HEK293T (cell line): ENCODE data around the gene IL2RA.
A peak's percentile ranks its signal among the peaks of the same experiment; 100 is the strongest.

Source experiments
- CTCF ChIA-PET: fragments of 350-600 bp; formaldehyde crosslinking; extraction: SDS; loops from one replicate; lab custom pipeline; 2021; ENCODE audit warnings: antibody characterized with exemption, inconsistent platforms; lab: Yijun Ruan, JAX
- POLR2A ChIA-PET: fragments of 350-600 bp; formaldehyde crosslinking; extraction: SDS; loops from one replicate; lab custom pipeline; 2020; ENCODE audit warnings: antibody characterized with exemption, inconsistent platforms; lab: Yijun Ruan, JAX
- DNase-seq: peaks from one replicate; pipeline ENCODE4 v3.0.0; 2012; ENCODE audit warnings: mixed read lengths; ENCODE audit errors: extremely low spot score
- ARNT ChIP-seq: fragments of 450-650 bp; IDR thresholded peaks from 2 replicates; pipeline ENCODE4 v1.6.1; 2017; ENCODE audit warnings: mild to moderate bottlenecking
- BHLHE40 ChIP-seq: fragments of 450-650 bp; IDR thresholded peaks from 2 replicates; pipeline ENCODE4 v1.6.1; 2016; ENCODE audit warnings: mild to moderate bottlenecking, moderate library complexity, borderline replicate concordance
- CTBP1 ChIP-seq: fragments of 450-650 bp; IDR thresholded peaks from 2 replicates; pipeline ENCODE4 v1.6.1; 2016; ENCODE audit warnings: borderline replicate concordance
- ELF4 ChIP-seq: fragments of 450-650 bp; IDR thresholded peaks from 2 replicates; pipeline ENCODE4 v1.6.1; 2017; ENCODE audit warnings: antibody characterized with exemption
- FOXA1 ChIP-seq: fragments of 450-650 bp; IDR thresholded peaks from 2 replicates; pipeline ENCODE4 v1.6.1; 2016; ENCODE audit warnings: mild to moderate bottlenecking
- FOXK2 ChIP-seq: fragments of 450-650 bp; IDR thresholded peaks from 2 replicates; pipeline ENCODE4 v1.6.1; 2016; ENCODE audit warnings: mild to moderate bottlenecking
- FOXM1 ChIP-seq: fragments of 450-650 bp; IDR thresholded peaks from 2 replicates; pipeline ENCODE4 v1.6.1; 2017; ENCODE audit warnings: mild to moderate bottlenecking, borderline replicate concordance
- HDGF ChIP-seq: fragments of 450-650 bp; IDR thresholded peaks from 2 replicates; pipeline ENCODE4 v1.6.1; 2017; ENCODE audit warnings: antibody characterized with exemption, borderline replicate concordance
- L3MBTL2 ChIP-seq: fragments of 450-650 bp; conservative IDR thresholded peaks from 2 replicates; pipeline ENCODE4 v1.6.1; 2016; ENCODE audit warnings: mild to moderate bottlenecking
- LEF1 ChIP-seq: fragments of 450-650 bp; IDR thresholded peaks from 2 replicates; pipeline ENCODE4 v1.6.1; 2017; ENCODE audit warnings: mild to moderate bottlenecking, borderline replicate concordance
- NFRKB ChIP-seq: fragments of 450-650 bp; IDR thresholded peaks from 2 replicates; pipeline ENCODE4 v1.6.1; 2016; ENCODE audit warnings: mild to moderate bottlenecking, moderate library complexity
- SP1 ChIP-seq: fragments of 450-650 bp; IDR thresholded peaks from 2 replicates; pipeline ENCODE4 v1.6.1; 2017
- SUZ12 ChIP-seq: fragments of 450-650 bp; IDR thresholded peaks from 2 replicates; pipeline ENCODE4 v1.6.1; 2016; ENCODE audit warnings: mild to moderate bottlenecking
- TARDBP ChIP-seq: fragments of 450-650 bp; IDR thresholded peaks from 2 replicates; pipeline ENCODE4 v1.6.1; 2016
- ZNF384 ChIP-seq: fragments of 450-650 bp; IDR thresholded peaks from 2 replicates; pipeline ENCODE4 v1.6.1; 2016
- TF ChIP-seq, protein P1 (sequence below): fragments of 450-650 bp; IDR thresholded peaks from 2 replicates; pipeline ENCODE4 v1.6.1; 2016

Gene IL2RA

DNA sequence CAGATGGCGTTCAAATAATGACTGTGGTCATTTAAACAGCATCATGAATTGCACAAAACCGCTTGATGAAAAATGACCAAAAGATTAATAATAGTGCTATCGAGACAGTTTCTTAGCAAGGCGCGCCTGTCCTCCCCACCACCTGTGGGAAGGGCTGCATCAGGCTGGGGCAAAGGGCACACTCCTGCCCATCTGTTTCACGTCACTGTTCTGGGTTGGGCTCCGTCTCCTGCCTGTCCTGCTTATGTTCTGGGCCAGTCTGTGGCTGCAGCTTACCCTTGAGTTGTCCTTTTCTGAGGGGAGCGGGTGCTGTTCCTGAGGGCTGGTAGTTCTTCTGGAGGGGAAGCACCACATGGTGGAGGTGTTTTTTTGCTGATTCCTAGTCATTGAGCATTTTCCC is 40.0 kb upstream of the IL2RA start:
- POLR2A ChIA-PET = no interaction called here
- CTCF ChIA-PET = no interaction called here
- no peak for DNase-seq
- TF ChIP-seq FOXA1 = no peak
- TF ChIP-seq NFRKB = no peak
- no peak for TF ChIP-seq ELF4
- no peak for TF ChIP-seq HDGF
- no peak for TF ChIP-seq CTBP1
- TF ChIP-seq TARDBP = no peak
- TF ChIP-seq BHLHE40 = no peak
- no peak for TF ChIP-seq SUZ12
- TF ChIP-seq FOXM1 = no peak
- no peak for TF ChIP-seq SP1

DNA sequence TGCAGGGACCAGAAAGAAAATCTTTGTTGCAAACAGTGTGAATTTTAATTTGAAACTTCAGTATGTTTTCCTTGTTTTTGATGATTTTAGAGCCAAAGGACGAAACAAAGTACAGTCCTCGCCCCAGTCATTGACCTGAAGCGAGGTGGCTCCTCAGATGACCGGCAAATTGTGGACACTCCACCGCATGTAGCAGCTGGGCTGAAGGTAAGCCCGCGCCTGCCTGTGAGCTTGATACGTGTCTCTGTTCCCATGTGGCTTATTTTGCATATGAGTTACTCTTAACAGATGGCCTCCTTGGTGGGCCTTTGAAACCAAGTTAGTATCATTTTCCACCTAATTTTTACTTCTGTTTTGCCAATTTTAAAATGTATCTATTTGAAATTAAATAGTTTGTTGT is 39.0 kb upstream of the IL2RA start:
- ChIA-PET CTCF (no interaction called here), POLR2A (no interaction called here)

DNA sequence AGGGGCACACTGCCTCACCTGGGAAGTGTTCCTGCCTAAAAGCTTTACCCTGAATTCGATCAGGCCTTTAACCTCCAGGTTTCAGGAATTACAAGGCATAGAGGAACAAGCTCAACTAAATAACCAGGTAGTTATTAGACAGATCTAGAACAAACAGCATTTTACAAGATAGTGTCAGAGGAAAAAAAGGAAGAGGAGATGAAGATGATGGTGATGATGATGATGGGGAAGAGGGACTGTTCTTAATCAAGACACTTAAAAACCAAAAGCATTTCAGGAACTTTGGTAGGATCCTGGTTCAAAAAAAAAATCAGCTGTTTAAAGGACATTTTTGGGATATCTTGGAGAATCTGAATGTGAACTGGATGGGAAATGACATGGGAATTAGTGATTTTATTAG is 38.2 kb upstream of the IL2RA start:
- ChIA-PET CTCF (no interaction called here), POLR2A (interaction anchor here (0.6 kb wide), 1 partner anchor 102 kb away, joined by 3 read pairs; no protein-coding TSS in a partner anchor)
- DNase-seq = no peak
- TF ChIP-seq HDGF = no peak
- no peak for TF ChIP-seq NFRKB
- no peak for TF ChIP-seq ARNT
- no peak for TF ChIP-seq L3MBTL2
- no peak for TF ChIP-seq ELF4

More for the DNA sequence above, 39.0 kb upstream of the IL2RA start:
- TF ChIP-seq HDGF (no peak), SUZ12 (no peak), ARNT (no peak), TARDBP (no peak), FOXK2 (no peak), ZNF384 (no peak), FOXA1 (no peak), NFRKB (no peak), FOXM1 (no peak), LEF1 (no peak), ELF4 (no peak), BHLHE40 (no peak), L3MBTL2 (no peak), SP1 (no peak), CTBP1 (no peak)
- TF ChIP-seq, protein P1, sequence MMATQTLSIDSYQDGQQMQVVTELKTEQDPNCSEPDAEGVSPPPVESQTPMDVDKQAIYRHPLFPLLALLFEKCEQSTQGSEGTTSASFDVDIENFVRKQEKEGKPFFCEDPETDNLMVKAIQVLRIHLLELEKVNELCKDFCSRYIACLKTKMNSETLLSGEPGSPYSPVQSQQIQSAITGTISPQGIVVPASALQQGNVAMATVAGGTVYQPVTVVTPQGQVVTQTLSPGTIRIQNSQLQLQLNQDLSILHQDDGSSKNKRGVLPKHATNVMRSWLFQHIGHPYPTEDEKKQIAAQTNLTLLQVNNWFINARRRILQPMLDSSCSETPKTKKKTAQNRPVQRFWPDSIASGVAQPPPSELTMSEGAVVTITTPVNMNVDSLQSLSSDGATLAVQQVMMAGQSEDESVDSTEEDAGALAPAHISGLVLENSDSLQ = no peak
- no peak for DNase-seq

DNA sequence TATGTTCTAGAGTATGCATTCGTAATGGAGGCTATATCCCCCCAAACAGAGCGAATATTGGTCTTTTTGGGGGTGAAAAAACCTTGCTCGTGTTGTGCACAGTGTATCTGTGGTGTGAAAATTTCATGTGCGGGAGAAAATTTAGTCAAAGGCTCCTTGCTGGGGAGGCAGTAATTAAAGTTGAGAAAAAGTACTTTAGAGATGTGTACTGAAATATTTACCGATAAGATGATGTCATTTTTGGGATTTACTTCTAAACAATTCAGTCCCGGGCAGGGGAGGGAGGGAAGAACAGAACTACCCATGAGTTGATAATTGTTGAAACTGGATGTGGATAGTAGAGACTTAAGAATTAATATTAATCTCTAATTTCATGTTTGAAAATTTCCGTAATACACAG is 36.0 kb upstream of the IL2RA start:
- no peak for DNase-seq
- TF ChIP-seq LEF1 = no peak
- TF ChIP-seq BHLHE40 = no peak
- TF ChIP-seq FOXK2 = no peak
- no peak for TF ChIP-seq FOXM1
- TF ChIP-seq TARDBP = no peak
- CTCF ChIA-PET = interaction anchor here (0.7 kb wide), 1 partner anchor 38 kb away, joined by 4 read pairs; no protein-coding TSS in a partner anchor
- POLR2A ChIA-PET = no interaction called here

DNA sequence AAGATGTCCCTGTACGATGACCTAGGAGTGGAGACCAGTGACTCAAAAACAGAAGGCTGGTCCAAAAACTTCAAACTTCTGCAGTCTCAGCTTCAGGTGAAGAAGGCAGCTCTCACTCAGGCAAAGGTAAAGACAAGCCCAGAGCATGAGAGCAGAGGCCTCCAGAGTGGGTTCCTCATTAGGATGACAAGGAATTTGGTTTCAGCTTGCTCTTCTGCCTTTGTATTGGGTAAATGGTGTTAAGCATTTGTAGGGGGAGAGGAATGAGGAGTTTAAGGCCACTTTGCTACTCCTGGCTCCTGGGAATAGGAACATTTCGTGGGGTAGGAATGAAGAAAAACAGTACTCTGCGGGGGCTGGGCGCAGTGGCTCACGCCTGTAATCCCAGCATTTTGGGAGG is 34.9 kb upstream of the IL2RA start:
- CTCF ChIA-PET = interaction anchor here (1.9 kb wide), 1 partner anchor 11 kb away, joined by 9 read pairs; no protein-coding TSS in a partner anchor
- TF ChIP-seq SP1 (no peak), LEF1 (no peak), FOXK2 (no peak), ZNF384 (no peak), ARNT (no peak), L3MBTL2 (no peak), HDGF (no peak), SUZ12 (no peak), FOXM1 (no peak), CTBP1 (no peak), BHLHE40 (no peak), NFRKB (no peak), FOXA1 (no peak)
- TF ChIP-seq, protein P1 = no peak
- POLR2A ChIA-PET = no interaction called here
- DNase-seq = no peak

DNA sequence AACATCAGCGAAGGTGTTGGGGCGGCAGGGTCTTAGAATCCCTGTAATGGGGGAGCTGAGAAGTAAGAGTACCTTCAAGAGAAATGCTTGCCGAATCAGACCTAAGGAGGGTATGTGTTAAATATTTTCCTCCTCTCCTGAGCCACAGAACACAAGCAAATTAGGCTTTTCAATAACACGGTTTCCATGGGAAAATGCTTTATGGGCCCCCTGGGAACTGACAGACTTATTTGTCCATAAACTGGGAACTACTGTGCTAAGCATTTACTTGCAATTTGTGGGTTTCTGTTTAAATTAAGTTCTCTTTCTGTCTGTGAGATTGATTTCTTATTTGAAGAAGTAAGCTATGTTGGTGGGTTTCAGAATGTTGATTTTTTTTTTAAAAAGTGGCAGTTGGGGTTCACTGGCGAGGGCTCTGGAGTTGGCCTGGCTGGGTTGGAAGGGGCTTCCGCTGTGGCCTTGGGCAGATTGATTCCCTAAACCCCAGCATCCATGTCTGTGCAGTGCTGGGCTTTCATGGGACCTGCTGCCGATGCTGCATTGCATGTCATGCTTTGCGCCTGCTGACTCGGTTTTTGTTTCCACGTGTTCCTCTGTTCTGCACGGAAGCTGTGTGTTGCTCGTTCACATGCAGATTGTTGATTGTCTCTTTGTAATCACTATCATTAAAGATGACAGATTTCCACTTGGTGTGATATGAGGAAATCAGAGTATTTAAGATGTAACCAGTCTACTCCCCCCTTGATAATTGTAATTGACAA is 33.8 kb upstream of the IL2RA start:
- CTCF ChIA-PET = interaction anchor here (0.6 to 1.9 kb wide), 3 partner anchors 9 to 306 kb away, joined by 3 to 9 read pairs (median 5); no protein-coding TSS in a partner anchor
- TF ChIP-seq ELF4 = no peak
- TF ChIP-seq, protein P1 = peak; percentile 29; the same call in 1 of the 2 replicates
- TF ChIP-seq CTBP1 = no peak
- POLR2A ChIA-PET = no interaction called here
- no peak for DNase-seq
